ENCODE results near the gene IQCB1.
"Not testable (repeated sequence)": the region's sequence is repeated elsewhere in the genome, so short reads cannot be mapped to it uniquely, and the experiment has no call there.

IQCB1 gene, protein sequence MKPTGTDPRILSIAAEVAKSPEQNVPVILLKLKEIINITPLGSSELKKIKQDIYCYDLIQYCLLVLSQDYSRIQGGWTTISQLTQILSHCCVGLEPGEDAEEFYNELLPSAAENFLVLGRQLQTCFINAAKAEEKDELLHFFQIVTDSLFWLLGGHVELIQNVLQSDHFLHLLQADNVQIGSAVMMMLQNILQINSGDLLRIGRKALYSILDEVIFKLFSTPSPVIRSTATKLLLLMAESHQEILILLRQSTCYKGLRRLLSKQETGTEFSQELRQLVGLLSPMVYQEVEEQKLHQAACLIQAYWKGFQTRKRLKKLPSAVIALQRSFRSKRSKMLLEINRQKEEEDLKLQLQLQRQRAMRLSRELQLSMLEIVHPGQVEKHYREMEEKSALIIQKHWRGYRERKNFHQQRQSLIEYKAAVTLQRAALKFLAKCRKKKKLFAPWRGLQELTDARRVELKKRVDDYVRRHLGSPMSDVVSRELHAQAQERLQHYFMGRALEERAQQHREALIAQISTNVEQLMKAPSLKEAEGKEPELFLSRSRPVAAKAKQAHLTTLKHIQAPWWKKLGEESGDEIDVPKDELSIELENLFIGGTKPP
- total RNA-seq, result 42.4 to 60.2 reads per million in 2 donors

DNA sequence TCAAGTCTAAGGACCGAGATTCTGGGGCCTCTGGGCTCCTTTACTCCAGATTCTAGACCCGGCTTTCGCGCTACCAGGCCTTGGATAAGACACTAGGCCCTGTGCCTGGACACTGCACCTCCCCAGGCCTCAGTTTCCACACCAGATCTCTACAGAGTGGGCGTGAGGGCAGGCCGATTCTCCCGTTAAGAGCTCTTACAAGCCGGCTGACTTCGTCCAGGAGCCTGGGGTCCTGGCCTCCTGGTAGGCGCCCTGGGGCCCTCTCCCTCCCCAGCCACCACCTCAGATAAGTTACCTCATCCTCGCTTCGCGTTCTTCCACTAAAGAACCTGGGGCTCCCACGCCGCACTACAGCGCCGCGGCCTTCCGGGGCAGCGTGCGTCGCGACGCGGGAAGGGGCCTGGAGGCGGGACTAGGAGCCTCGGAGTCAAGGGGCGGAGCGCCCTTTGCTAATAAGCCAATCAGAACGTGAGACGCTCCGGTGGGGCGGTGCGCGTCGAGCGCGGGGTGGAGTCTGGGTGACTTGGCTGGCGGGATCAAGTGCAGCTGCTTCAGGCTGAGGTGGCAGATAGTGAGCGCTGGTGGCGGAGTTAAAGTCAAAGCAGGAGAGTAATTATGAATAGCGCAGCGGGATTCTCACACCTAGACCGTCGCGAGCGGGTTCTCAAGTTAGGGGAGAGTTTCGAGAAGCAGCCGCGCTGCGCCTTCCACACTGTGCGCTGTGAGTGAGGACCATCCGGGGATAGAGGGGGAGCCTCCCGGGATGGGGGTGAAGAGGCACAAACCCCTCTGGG lies at the start of gene IQCB1, which contains the start of gene EAF2:
IQCB1 (minus strand) TSS at position 390 of the 794 bp plus-strand sequence. CDS start 6,100 bp downstream, outside the sequence.
EAF2 (plus strand) TSS at position 539 of the 794 bp plus-strand sequence; CDS start at position 616, 77 bp downstream.
- DNase-seq, result peak; percentile 84

- no peak for DNase-seq
These were observed 48.6 kb upstream of the IQCB1 start for GRCh38 chr3:121883507-121883906.

DNA sequence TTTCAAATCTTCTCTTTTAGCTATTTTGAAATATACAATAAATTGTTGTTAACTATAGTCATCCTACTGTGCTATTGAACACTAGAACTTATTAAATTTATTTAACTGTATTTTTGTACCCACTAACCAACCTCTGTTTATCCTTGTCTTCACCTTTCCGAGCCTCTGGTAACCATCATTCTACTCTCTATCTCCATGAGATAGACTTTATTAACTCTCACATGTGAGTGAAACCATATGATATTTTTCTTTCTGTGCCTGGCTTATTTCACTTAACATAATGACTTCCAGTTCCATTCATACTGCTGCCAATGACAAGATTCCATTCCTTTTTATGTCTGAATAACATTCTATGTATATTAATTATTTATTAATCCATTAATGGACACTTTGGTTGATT lies 43.6 kb upstream of the IQCB1 start:
- DNase-seq, result no peak

- no peak for DNase-seq
These were observed 36.6 kb upstream of the IQCB1 start for GRCh38 chr3:121871430-121871829.

DNA sequence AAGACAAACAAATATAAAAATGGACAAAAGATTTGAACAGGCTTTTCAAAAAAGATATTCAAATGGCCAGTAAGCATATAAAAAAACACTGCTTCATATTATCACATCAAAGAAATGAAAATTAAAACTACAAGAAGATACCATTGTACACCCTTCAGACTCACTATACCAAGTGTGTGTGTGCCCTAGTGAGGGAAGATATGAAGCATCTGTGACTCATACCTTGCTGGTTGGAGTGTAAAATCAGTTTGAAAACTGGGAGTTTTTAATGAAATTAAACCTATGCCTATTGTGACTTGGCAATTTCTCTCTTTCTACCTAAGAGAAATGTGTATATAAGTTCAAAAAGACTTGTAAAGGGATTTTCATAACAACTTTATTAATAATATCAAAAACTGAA lies 35.9 kb upstream of the IQCB1 start:
- no peak for DNase-seq

GRCh38 chr3:121869736-121870135 lies 34.9 kb upstream of the IQCB1 start:
- no peak for DNase-seq

GRCh38 chr3:121863801-121864200 lies 28.9 kb upstream of the IQCB1 start:
- no peak for DNase-seq

GRCh38 chr3:121863247-121863646 lies 28.4 kb upstream of the IQCB1 start:
- DNase-seq, result not testable (repeated sequence)

GRCh38 chr3:121857778-121858177 lies 22.9 kb upstream of the IQCB1 start:
- not testable (repeated sequence) for DNase-seq

GRCh38 chr3:121855555-121855954 lies 20.7 kb upstream of the IQCB1 start:
- DNase-seq, result no peak

DNA sequence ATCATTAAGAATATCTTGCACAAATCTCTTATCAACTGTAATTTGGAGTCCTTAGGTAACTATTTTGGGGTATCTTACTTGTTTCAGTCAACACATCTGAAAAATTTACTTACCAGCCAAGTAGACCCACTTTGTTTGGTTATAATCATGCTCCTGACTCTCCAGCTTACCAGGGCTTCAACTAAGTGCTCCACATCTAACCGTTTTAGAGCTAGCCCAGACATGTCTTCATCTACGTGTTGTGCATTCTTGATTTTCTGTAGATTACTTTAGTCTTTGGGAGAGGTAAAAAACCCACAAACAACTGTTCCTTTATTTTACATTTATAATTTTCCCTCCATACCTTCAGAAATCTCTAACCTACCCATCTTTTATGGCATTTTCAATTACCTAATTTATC lies 17.4 kb upstream of the IQCB1 start:
- no peak for DNase-seq

DNA sequence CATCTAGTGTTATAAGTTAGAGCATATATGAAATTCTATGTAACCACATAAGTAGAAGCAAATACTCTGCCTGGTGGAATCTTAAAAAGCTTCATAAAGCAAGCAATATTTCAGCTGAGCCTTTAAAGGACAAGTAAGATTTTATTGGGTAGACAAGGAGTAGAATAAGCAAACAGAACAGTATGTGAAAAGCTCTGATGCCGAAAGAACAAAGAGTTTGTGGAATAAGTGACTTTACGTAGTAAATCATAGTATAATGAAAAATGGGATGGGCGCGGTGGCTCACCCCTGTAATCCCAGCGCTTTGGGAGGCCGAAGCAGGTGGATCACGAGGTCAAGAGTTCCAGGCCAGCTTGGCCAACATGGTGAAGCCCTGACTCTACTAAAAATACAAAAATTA lies 10.0 kb upstream of the IQCB1 start:
- no peak for DNase-seq

DNA sequence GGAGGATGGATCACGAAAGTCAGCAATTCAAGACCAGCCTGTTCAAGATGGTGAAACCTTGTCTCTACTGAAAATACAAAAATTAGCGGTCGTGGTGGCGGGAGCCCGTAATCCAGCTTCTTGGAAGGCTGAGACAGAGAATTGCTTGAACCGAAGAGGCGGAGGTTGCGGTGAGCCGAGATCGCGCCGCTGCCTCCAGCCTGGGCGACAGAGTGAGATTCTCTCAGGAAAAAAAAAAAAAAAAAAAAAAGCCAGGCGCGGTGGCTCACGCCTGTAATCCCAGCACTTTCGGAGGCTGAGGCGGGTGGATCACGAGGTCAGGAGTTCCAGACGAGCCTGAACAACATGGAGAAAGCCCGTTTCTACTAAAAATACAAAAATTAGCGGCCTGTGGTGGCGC lies 5.1 kb upstream of the IQCB1 start:
- no peak for DNase-seq

- DNase-seq, result no peak
These were observed 1.6 kb upstream of the IQCB1 start for GRCh38 chr3:121836481-121836880.

DNA sequence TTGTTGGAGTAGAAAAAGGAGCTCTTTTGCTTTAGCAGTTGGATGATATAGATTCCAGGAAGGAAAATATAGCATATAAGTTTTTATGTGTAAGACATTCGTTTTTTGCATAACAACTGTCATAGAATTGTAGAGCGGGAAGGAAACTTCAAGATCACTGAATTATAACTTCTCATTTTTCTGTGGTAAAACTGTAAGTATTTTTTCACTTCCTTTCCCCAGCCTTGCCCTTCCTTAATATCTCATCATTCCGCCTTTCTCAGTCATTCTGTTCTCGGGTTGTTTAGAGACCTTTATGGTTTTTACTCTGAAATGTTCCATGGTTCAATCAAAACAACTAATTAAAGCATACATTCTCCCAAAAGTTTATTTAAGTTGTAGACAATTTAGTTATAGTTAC lies 1.2 kb upstream of the IQCB1 start:
- DNase-seq, result no peak

DNA sequence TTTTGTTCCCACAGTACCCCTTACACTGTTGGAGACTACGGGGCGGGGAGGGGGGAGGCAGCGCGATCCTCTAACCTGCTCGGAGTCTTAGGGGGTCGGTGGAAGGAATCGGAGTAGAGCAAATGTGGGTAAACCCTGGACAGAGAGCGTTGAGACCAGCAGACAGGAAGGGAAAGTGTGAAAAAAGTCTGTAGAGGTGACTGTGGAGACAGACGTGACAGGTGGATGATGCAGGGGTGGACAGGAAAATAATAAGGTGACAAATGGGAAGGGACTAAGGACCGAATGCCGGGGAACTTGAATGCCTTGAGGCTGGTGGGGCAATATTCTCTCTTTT lies 573 bp upstream of the IQCB1 start:
- no peak for DNase-seq

GRCh38 chr3:121834157-121834670 lies 646 bp downstream of the IQCB1 start:
- DNase-seq, result no peak

DNA sequence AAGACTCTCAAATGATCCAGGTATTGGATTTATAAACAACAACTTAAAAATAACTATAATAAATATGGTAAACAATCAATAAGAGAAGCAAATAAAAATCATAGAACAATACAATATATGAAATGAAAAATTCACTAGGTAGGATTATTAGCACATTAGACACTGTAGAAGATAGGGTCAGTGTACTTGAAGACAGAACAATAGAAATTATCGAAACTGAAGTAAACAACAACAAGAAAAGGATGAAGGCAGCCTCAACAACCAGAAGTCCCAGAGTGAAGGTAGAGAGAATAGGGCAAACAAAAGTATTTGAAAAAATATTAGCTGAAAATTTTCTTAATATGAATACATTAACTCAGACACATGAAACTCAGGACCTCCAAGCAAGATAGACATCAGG lies 11.9 kb downstream of the IQCB1 start:
- no peak for DNase-seq

- no peak for DNase-seq
These were observed 13.2 kb downstream of the IQCB1 start for GRCh38 chr3:121821421-121822199.

GRCh38 chr3:121819236-121819635 lies 15.6 kb downstream of the IQCB1 start:
- no peak for DNase-seq

- DNase-seq, result no peak
These were observed 16.3 kb downstream of the IQCB1 start for GRCh38 chr3:121818578-121818977.

GRCh38 chr3:121817753-121818152 lies 17.1 kb downstream of the IQCB1 start:
- no peak for DNase-seq

- DNase-seq, result no peak
These were observed 25.6 kb downstream of the IQCB1 start for GRCh38 chr3:121809249-121809648.
